Endometrial microvascular endothelial cells (primary cell): Measurements from ENCODE around the gene ABHD6. TPM values are rescaled to one million over a fixed set of nuclear protein-coding genes. Genes with fewer than 3 reads are reported as not detected.
"Not testable (repeated sequence)": the region's sequence is repeated elsewhere in the genome, so short reads cannot be mapped to it uniquely, and the experiment has no call there.

Experiments used
- in situ Hi-C: cut with HindIII; loops from 2 replicates; pipeline ENCODE4 v1.10.0; 2017; ENCODE audit warnings: low sequenced_read_pairs, low pct_unique_long_range_greater_than_20kb; ENCODE audit errors: inconsistent ontology term
- total RNA-seq: library from RNA; depleted of rRNA; stranded (reverse); fragments of >200 nt; gene quantifications from one replicate; pipeline ENCODE4 v1.2.3, GENCODE V29; 2015; ENCODE audit errors: inconsistent ontology term

The ABHD6 gene
- total RNA-seq, 1 donor from 2014 or later: 7.5 TPM

DNA sequence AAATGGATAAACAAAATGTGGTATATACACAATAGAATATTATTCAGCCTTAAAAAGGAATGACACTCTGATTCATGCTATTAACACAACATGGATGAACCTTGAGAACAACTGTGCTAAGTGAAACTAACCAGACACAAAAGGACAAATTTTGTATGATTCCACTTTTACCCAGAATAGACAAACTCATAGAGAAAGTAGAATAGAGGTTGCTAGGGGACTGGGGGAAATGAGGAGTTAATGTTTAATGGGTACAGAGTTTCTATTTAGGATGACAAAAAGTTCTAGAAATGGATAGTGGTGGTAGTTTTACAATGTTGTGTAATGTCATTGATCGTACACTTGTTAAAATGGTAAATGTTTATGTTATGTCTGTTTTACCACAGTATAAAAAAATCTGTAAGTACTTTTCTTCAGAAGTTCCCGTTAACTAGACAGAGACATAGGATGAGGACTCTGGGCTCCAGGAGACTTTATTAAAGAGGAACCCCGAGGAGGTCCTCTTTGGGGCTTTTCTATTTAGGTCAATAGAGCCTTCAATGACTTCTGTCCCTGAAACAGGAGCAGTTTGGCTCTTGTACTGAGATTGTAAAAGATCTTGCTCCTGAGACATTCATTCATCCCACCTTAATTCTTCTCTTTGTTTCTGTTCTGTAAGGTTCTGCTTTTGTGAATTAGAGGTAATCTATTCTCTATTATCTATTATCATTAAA lies 24.5 kb downstream of the ABHD6 start:
- in situ Hi-C loops: no loop called here

DNA sequence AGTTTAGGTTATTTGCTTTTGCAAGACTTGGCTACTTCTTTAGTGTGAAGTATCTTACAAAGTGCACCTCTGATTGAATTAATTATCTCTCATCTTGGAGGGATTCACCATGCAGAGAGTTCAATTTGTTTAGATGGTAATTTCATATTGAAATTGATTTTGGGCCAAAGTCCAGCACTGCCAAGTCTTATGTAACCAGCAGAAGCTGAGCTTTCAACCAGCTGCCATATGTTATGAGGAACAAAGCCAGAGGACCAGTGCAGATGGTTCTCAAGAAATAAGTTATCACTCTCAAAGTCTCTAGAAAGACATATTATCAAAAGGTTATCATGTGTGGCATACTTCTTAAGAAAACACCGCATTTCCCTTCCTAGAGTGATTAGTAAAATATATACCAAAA lies 29.0 kb downstream of the ABHD6 start:
- in situ Hi-C loops: no loop called here

DNA sequence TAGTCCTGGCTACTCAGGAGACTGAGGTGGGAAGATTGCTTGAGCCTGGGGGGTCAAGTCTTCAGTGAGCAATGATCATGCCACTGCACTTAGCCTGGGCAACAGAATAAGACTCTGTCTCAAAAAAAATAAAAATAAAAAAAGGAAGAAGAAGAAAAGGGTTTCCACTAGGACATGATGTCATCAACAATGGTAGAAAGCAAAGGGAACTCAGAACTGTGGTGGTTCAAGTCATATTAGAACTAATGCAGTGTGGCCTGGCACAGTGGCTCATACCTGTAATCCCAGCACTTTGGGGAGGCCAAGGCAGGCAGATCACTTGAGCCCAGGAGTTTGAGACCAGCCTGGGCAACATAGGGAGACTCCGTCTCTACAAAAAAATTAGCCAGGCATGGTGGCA lies 30.0 kb downstream of the ABHD6 start:
- in situ Hi-C loops: not testable (repeated sequence)

DNA sequence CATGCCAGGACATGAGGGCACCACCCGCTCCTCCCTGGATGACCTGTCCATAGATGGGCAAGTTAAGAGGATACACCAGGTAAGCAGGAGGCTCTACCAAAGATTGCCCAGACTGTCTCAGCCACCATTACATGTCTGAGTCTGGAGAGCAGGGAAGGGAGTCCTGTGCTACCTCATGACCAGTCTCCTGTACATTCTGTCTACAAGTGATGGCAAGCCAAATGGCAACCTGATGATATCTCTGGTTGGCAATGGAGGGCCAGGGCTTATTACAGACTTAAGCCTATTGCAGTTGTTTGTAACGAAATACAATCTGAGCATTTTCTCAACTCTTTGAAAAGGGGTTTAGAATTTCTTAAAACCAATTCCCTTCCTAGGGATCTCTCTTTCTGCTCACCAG lies 31.8 kb downstream of the ABHD6 start:
- in situ Hi-C loops: no loop called here

DNA sequence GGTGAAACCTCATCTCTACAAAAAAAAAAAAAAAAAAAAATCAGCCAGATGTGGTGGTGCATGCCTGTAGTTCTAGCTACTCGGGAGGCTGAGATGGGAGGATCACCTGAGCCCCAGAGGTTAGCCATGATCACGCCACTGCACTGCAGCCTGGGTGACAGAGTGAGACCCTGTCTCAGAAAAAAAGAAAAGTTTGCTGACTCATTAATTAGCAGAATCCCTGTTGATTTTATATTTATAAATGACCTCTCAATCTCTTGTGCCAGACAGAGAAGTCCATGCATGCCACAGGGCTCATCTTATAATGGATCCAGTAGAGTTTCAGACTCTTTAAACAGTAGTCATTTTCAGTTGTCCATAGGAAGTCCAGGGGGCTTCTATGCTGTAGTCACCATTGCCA lies 32.9 kb downstream of the ABHD6 start:
- in situ Hi-C loops: no loop called here

DNA sequence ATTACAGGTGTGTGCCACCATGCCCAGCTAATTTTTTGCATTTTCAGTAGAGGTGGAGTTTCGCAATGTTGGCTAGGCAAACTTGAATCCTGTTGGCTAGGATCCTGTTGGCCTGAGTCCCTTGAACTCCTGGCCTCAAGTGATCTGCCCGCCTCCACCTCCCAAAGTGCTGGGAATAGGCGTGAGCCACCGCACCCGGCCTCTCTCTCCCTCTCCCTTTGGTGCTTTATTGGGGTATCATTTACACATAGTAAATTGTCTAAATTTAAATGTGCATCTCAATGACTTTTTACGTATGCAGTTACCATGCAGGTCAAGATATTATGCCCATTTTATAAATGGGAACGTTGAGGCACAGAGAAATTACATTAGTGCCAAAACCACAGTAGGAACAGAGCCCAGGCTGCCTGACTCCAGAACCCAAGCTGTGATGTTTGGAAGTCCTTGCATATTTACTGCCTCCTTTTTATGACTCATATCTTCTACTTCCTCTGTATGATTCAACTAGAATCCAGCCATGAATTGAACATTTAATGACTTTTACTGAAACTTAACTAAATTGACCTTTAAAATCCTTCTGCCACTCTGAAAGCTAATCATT lies 34.4 kb downstream of the ABHD6 start:
- in situ Hi-C loops: no loop called here

DNA sequence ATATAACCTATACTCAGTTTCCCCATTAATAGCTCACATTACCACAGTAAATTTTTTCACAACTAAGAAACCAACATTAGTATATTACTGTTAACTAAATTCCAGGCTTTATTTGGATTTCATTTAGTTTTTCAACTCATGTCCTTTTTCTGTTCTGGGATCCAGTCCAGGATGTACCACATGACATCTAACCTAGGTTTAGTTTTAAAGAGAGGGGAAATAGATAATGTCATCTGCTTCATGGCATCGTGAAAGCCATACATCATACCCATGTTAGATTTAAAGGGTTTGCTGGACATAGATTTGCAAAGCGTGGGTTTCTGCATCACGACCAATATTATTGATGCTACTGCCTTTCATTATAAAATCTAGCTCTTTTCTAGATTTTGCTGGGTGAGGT lies 35.3 kb downstream of the ABHD6 start:
- in situ Hi-C loops: no loop called here

DNA sequence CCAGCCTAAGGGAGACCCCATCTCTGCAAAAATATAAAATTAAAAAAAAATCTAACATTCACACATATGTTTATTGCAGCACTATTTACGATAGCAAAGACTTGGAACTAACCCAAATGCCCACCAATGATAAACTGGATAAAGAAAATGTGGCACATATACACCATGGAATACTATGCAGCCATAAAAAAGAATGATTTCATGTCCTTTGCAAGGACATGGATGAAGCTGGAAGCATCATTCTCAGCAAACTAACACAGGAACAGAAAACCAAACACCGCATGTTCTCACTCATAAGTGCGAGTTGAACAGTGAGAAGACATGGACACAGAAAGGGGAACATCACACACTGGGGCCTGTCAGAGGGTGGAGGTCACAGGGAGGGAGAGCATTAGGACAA lies 35.8 kb downstream of the ABHD6 start:
- in situ Hi-C loops: not testable (repeated sequence)

DNA sequence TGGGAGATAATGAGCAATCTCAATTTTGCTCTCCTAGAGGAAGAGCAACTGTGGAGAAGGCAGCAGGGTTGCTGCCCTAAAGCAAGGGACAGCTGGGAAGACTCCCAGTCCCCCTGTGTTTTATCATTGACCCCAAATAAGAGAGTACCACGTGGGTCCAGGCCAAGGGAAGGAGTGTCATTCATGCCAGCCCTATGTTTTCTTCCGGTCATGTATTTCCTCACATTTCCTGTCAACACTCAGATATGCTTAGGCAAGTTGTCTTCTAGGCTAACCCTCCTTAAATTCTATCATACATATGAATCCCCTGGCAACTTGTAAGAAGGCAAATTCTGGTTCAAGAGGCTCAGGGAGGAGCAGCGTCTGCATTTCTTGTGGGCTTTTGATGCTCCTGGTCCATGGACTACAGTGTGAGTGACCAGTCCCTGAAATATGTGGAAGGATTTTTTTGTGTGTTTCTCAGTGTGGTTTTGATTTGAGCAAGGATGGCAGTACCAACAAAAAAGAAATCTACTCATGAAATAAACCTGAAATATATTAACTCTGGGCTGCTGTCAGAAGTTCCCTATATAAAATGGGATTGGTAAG lies 36.5 kb downstream of the ABHD6 start:
- in situ Hi-C loops: no loop called here

DNA sequence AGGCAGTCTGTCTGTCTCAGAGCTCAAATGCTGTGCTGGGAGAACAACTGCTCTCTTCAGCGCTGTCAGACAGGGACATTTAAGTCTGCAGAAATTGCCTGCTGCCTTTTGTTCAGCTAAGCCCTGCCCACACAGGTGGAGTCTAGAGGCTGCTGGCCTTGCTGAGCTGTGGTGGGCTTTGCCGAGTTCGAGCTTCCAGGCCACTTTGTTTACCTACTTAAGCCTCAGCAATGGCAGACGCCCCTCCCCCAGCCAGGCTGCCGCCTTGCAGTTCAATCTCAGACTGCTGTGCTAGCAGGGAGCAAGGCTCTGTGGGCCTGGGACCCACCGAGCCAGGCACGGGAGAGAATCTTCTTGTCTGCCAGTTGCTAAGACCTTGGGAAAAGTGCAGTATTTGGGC lies 43.5 kb downstream of the ABHD6 start:
- in situ Hi-C loops: no loop called here

DNA sequence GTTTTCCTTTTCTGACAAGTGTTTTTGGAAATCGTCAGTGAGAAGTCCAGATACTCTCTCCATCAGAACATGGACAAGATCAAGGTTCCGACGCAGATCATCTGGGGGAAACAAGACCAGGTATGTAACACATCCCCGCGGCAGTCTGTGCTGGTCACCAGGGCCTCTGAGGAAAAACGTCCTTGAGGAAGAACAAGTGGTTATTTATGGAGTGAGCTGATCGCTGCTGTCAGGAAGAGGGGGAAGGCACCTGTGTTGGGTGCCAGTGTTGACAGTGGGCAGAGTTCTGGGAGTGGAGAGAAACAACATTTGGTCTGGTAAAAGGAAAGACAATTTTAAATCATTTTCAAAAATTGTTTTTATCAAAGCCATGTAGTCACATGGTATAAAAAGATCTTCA lies 47.7 kb downstream of the ABHD6 start:
- in situ Hi-C loops: no loop called here

DNA sequence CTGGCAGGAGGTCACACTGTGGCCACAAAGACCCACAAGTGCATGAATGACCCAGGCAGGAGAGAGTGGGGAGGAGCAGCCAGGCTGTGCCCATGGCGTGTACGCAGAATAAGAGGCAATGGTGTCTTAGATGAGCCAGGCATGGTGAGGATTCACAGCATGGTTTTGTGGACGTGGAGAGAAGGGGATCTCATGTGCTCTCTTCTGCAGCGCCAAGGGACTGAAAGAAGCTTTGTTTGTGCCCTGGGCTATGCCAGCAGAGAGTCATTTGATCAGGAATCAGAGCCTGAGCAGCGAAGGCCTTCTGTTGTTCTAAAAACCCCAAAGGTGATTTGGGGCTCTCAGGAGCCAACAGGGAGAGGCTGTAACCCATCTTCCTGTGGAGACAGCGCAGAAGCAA lies 49.8 kb downstream of the ABHD6 start:
- in situ Hi-C loops: no loop called here

DNA sequence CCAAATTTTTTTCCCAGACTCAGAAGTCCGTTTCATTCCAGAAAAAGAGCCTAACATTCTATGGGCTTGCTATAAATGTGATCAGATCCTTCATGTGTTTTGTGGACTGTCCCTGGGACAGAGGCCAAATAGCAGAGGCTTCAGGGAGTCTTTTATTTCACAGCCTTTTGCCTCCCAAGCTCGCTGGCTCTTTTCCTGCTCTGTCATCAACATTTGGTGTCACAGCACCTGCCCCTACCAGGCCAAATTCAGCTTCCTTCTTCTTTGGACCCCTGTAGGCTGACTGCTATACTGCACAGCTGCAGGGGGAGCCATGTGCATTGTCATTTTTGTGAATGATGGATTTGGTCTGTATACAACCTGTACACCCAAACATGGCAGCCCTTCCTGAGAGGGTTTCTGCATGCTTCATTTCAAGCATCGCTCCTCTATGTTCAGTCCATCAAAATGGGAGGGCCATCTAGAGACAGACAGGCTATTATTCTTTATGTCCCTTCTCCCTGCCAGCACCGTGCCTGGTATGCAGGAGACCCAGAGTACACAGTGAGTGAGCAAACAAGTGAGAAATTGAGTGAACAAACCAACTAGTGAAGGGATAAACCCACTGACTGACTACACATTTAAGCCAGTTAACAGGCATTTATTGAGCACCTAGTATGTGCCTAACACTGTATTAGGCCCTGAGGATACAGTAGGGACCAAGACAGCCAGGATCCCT lies 50.6 kb downstream of the ABHD6 start:
- in situ Hi-C loops: no loop called here

DNA sequence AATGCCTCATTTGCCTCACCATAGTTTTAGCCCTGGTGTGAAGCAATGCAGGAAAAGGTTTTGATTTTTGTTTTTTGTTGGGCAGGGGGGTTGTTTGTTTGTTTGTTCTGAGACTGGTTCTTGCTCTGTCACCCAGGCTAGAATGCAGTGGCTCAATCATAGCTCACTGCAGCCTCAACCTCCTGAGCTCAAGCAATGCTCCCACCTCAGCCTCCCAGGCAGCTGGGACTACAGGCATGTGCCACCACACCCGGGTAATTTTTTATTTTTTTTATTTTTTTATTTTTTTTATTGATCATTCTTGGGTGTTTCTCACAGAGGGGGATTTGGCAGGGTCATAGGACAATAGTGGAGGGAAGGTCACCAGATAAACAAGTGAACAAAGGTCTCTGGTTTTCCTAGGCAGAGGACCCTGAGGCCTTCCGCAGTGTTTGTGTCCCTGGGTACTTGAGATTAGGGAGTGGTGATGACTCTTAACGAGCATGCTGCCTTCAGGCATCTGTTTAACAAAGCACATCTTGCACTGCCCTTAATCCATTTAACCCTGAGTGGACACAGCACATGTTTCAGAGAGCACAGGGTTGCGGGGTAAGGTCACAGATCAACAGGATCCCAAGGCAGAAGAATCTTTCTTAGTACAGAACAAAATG lies 51.5 kb downstream of the ABHD6 start:
- in situ Hi-C loops: not testable (repeated sequence)

DNA sequence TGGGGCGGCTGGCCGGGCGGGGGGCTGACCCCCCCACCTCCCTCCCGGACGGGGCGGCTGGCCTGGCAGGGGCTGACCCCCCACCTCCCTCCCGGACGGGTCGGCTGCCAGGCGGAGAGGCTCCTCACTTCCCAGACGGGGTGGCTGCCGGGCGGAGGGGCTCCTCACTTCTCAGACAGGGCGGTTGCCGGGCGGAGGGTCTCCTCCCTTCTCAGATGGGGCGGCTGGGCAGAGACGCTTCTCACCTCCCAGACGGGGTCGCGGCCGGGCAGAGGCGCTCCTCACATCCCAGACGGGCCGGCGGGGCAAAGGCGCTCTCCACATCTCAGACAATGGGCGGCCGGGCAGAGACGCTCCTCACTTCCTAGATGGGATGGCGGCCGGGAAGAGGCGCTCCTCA lies 52.9 kb downstream of the ABHD6 start:
- in situ Hi-C loops: not testable (repeated sequence)

DNA sequence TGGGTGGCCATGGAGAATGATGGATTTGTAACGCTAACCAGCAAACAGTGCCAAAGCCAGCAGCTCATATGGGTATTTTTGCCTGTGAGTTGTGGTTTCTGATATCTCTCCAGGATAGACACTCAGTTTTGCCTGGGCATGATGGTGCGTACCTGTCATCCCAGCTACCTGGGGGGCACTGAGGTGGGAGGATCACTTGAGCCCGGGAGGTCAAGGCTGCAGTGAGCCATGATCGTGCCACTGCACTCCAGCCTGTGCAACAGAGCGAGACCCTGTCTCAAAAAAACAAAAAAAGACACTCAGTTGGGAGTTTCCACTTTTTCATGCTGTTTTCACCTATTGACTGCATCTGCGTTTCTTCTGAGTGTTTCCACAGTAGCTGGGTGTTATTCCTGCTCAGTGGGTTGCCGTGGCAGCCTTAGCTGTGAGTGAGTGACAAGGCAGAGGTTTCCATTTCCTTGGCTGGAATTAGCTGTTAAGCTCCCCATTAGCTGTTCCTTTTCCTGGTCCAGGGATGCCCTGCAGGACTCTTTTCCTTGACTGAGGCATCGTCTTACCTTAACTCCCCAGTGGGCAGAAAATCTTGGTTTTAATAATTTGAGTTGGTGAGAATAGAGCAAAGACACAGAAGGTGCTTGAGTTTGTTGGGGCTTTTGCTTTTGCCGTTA lies 54.2 kb downstream of the ABHD6 start:
- in situ Hi-C loops: no loop called here

DNA sequence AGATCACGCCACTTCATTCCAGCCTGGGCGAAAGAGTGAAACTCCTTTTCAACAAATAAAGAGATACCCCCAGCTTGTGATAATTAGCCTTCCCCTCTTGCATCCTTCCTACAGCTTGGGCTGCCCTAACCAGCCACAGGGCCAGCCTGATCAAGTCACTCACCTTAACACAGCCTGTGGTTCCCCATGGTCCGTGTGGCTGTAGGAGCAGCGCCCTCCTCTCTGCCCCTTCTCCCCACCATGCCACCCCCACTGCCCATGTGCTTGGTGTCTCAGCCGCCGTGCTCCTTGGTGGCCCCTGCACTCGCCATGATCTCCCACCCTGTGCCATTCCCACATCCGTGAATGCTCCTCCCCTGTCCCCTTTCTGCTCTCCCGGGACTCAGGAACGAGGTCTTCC lies 55.3 kb downstream of the ABHD6 start:
- in situ Hi-C loops: no loop called here

DNA sequence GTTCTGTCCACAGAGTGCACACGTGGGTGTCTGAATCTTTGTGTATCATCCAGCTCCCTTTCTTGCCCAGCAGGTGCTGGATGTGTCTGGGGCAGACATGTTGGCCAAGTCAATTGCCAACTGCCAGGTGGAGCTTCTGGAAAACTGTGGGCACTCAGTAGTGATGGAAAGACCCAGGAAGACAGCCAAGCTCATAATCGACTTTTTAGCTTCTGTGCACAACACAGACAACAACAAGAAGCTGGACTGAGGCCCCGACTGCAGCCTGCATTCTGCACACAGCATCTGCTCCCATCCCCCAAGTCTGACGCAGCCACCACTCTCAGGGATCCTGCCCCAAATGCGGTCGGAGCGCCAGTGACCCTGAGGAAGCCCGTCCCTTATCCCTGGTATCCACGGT lies 55.9 kb downstream of the ABHD6 start:
- in situ Hi-C loops: no loop called here

DNA sequence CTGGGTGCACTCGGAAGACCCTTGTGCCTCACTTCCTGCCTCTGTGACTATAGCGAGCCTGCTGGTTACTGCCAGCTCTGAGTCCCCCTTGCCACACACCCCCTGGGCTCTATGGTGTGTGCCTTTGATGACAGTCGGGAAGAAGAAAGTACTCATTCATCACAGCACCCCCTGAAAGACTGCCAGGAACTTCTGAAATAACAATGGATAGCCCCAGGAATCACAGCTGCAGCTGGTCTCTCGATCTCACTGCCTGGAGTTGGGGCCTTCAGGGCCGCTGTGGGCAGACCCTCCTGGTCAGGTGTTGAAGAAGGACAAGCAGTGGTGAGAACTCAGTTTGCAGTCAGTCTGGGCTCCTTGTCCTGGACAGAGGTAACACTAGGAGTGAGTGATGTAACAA lies 58.7 kb downstream of the ABHD6 start:
- in situ Hi-C loops: no loop called here
